Central memory CD4-positive, alpha-beta T cell (primary cell): ENCODE data around the gene KREMEN1.
"Not testable (repeated sequence)": the region's sequence is repeated elsewhere in the genome, so short reads cannot be mapped to it uniquely, and the experiment has no call there.

Experiments
- DNase-seq: peaks from one replicate; pipeline ENCODE4 v3.0.0; 2022
- total RNA-seq, 3 experiments: gene quantifications; one replicate each; lab custom pipeline; 2026; lab: John Stamatoyannopoulos, UW

The KREMEN1 gene, protein sequence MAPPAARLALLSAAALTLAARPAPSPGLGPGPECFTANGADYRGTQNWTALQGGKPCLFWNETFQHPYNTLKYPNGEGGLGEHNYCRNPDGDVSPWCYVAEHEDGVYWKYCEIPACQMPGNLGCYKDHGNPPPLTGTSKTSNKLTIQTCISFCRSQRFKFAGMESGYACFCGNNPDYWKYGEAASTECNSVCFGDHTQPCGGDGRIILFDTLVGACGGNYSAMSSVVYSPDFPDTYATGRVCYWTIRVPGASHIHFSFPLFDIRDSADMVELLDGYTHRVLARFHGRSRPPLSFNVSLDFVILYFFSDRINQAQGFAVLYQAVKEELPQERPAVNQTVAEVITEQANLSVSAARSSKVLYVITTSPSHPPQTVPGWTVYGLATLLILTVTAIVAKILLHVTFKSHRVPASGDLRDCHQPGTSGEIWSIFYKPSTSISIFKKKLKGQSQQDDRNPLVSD
- 0 to 0.11 (median 0) reads per million in 3 experiments for total RNA-seq

DNA sequence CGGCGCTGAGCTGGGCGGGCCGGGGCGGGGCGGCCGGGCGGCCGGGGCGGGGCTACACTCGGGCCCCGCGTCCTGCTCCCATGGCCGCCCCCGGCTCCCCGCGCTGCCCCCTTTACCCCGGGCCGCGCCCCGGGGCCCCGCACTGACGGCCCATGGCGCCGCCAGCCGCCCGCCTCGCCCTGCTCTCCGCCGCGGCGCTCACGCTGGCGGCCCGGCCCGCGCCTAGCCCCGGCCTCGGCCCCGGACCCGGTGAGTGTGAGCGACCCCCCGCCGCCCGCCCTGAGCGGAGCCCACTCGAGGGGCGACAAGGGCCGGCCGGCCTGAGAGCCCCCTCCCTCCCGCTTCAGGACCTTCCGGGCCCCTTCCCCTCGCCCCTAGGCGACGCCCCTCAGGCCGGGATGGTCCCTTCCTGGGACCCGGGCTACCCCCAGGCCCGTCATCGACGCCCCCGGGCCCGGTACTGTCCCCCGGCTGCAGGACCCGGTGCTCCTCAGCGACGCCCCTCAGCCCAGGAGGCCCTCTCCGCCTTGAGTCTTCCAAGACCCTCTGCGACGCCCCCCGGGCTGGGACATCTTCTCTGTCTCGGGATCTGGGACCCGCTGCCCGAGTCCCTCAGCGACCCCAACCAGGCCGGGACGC, at the start of gene KREMEN1:
Gene KREMEN1, plus strand, starts transcription at position 57 of the 639 bp plus-strand sequence. Its CDS starts 96 bp downstream, at position 153.
- DNase-seq: no peak

DNA sequence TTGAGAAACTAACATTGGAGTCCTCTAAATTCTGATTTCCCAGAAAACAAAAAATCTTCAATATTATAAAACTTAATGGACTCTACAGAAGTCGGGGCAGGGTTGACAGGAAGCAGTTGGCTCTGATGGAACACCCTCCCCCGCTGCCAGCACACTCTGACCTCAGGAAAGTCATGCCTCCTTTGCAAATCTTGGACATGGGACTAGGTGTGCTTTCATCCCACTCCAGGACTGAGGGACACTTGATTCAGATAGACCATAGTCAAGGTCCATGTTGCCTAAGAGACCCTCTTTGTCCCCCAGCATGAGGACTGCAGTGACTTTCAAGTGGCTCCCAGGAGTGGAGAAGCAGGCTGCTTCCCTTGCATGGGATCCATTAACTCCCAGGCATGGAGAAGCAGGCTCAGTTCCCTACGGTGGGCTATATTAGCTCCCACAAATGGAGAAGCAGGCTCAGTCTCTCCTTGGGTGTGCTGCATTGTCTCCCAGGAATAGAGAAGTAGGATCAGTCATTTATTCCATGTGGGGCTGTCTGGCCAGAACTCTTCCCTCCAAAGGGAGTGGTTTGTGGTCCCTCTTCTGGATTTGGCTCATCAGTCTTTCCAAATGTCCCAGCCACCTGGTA, 49.6 kb upstream of the KREMEN1 start:
- DNase-seq: no peak

DNA sequence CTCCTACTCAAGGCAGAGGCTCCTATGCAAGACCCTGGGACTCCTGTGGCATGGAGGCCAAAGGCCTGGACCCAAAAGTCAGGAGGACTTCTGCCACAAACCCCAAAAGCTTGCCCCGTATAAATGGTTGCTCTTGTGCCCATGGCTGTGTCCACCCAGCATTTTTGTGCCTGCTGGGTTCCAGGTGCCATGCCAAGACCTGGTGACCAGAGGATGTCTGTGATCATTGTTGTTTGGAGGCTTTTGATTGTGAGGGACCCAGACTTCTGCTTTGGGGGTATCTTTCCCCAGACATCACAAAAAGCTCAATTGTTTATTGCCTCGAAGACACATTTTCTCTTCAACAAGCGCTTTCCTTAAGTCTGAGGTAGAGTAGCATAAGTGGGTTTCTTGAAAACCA, 46.3 kb upstream of the KREMEN1 start:
- DNase-seq: no peak

DNA sequence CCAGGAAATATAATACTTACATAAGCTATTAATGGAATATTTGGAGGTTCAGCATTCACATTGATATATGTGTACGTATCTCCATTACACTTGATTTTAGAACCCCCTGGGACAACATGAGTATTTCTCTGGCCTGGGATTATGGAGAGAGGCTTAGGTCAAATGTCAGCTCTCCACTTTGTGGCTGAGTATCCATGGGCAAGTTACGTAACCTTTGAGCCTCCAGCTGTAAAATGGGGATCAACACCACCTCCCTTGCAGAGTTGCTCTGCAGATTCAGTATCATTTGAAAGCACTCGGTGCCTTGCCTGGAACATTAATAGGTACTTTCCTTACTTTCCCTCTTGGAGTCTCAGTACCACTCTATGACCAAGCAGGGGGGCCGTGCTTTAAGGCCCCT, 44.4 kb upstream of the KREMEN1 start:
- DNase-seq: no peak

DNA sequence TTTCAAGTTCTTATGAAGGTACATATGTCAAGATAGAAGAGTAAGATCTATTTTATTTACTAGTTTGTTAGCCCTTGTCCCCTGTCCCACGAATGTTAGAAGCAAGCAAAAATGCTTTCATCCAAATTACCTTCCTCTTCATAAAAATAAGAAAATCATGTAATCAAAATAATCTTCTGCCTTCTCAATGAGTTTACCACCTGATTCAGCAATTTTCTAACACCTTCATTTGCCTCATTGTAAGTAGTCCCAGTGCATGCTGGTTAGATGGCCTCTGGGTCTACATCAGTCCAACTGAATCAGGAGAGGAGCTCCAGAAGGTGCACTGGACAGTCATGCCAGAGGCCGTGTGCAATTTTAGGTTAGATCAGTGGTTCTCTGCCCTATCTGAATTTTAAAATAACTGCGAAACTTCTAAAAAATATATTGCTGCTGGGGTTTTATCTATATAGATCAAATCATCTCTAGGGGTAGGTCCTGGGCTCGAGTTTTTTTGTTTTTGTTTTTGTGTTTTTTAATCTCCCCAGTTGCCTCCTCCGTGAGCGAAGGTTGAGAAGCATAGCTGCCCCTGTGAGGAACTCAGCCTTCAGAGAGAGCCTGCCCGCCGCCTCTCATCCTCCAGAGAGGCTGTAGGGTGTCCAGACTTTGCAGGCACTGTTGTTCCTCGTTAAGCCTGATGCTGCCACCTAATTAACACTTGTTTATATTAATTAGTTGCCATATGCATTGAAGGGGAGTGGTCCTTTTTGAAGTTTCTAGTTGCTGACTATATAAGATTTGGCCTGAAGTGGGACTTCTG, 43.4 kb upstream of the KREMEN1 start:
- no peak for DNase-seq

DNA sequence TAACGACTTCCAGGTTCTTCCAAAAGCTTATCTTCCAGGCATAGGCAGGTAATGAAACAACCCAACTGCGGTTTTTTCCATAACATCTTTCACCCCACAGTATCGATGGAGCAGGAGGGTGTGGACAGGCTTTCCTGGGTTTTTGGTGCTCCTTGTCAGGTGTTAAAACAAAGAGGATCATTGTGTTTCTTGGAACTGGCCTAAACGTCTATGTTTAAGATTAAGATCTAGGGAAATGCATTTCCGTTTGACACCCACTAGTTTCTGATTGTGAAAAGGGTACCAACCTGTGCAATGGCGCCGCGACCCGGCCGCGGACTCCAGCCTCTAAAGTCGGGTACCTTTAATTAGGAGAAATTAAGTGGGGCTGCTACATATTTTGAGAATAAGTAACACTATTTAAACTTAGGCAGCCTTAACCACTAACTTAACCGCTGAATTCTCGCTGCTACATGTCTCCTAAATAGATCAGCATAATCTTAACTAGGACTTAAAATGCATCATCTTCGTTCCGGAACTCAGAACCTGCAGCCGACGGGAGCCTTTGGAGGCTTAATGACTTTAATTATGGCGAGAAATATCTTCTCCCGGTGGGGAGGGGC, 42.7 kb upstream of the KREMEN1 start:
- no peak for DNase-seq

DNA sequence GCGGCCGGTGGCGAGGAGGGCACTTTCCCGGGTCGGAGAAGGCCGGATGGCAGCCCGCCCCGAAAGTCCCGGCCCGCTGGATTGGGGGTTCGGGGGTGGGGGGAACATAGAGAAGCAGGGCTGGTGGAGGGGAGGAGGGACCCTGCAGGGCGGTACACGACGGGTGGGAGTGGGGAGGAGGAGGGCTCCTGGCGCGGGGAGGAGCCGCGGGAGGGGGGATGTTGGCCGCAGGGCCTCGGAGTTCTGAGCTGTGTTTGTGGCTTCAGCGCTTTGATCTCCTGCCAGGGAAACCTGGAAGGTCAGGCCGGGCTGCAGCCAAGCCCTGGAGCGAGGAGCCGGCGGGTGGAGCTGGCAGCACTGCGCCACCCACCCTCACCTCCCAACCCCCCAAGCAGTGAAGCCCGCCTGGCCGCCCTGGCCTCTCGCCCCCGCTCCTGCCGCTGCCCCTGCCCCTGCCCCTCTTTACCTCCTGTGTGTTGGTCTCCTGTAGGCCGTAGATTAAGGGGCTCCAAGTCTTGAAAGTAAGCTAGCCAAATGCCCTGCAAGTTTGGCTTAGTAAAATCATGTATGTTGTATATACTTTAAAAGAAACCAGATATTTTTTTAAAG, 42.1 kb upstream of the KREMEN1 start:
- no peak for DNase-seq

DNA sequence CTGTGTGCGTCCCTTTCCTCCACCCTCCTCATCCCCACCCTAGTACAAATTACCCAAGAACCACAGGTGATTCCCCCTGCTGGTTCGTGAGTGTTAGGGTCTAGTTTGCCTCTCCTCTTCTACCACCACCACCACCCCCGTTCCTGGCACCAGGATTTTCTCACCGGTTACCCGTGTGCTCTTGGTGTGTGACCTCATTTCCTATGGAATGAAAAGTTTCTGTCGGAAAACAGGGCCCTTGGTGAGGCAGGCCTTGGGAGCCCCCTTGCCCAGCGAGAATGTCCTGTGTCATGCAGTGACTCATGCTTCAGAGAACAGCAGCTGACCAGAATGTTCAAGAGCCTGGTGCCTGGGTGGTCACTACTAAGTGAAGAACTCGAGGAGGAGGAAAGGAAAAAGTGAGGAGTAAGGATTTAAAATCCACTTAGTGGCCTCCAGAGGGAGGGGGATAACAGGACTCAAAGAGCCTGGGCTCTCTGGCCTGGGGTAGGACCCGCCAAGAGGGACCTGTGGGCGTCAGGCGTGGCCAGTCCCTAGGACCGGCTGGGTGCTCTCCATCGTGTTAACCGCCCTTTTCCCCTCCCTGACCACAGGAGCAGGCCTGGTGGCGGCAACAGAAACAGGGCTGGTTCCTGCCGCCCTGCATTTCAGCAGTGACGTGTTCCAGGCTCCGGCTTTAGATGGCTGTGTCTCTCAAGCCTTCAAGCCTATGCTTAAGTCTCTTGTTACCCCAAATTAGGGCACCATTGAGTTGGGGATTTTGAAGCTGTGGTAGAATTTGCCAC, 41.4 kb upstream of the KREMEN1 start:
- DNase-seq: no peak

DNA sequence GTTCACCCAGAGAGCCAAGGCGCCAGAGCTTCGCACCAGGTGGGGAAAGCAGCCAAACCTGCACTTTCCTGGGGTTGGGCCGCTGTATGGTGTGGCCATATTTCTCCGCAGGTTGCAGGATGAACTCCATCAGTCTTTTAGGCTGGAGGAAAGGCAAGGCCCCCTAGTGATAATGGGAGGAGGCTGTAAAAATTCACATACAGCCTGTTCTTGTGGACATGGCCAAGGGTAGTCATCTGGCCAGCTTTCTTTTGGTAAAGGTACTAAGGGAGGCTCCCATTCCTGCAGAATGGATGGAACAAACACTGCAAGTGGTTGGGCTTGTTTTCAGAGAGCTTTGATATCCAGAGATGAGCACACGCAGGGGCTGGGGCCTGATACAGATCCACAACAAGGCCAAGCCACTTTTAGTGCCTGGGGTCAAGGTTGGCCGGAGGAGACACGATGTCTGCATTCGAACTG, 40.8 kb upstream of the KREMEN1 start:
- no peak for DNase-seq

DNA sequence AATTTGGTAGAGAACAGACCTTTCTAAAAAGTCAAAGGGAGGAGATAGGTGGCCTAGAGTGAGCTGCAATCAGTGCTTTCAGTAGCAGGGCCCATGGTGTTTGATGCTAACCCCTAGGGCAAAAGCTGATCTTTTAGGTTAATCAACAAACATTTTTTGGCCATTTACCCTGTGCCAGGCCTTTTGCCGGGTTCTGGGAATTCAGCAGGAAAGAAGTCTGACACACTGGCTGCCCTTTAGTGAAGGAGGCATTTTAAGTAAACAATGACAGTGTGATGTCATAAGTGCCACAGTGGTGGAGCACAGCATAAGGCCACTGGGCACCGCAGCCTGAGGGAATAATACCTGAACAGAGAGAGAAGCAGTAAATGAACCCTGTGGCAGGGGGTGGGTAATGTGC, 40.3 kb upstream of the KREMEN1 start:
- DNase-seq: no peak

DNA sequence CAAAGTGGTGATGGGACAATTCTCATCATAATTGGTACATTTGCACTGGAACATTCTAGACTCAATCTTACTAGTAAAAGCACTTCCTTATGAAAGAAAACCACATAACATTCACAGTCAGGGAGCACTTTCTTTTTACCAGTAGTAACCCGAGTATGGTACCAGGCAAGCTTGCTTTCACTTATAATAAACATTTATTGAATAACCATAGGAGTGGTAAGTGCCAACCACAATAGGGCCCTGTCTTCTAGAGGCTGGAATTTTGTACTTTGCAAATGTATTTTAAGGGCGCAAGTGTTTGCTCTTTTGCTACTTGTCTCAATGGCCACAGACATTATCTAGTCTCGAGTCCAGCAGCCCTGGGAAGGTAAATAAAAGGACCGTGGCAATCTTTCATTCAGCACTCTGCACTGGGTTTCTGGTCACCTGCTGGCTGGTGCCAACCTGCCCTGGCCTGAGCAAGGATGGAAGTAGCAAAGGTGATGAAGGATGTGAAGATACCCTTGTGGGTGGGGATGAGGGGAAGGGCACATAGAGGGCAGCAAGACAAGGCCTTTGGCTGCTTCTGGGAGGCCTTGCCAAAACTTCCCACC, 35.4 kb upstream of the KREMEN1 start:
- no peak for DNase-seq

DNA sequence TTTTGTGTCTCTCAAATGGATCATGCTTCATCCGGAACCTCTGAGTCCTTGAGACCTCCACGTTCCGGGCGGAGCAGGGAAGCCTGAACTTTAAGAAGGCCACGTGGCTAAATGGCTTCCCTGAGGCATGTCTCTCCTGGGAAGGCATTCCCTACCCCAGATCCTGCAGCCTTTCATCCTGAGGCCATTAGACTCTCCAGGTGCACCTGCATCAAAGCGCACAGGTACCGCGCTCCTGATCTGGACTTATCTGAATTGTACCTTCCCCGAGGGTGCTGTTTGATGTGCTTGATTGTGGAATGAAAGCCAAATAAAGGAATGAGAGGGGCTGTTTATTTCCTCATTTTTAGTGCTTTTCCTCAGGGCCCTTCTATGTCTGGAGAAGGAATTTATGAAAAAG, 33.7 kb upstream of the KREMEN1 start:
- no peak for DNase-seq

DNA sequence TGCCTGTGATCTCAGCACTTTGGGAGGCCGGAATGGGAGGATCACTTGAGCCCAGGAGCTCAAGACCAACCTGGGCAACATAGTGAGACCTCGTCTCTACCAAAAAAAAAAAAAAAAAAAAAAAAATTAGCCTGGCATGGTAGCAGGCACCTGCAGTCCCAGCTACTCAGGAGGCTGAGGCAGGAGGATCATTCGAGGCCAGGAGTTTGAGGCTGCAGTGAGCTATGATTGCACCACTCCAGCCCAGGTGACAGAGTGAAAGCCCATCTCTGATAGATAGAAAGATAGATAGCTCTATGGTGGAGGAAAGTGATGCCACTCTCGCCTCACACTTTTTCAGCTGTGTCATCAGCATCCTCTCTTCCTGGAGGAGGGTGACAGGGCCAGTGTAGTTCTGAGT, 33.2 kb upstream of the KREMEN1 start:
- not testable (repeated sequence) for DNase-seq

DNA sequence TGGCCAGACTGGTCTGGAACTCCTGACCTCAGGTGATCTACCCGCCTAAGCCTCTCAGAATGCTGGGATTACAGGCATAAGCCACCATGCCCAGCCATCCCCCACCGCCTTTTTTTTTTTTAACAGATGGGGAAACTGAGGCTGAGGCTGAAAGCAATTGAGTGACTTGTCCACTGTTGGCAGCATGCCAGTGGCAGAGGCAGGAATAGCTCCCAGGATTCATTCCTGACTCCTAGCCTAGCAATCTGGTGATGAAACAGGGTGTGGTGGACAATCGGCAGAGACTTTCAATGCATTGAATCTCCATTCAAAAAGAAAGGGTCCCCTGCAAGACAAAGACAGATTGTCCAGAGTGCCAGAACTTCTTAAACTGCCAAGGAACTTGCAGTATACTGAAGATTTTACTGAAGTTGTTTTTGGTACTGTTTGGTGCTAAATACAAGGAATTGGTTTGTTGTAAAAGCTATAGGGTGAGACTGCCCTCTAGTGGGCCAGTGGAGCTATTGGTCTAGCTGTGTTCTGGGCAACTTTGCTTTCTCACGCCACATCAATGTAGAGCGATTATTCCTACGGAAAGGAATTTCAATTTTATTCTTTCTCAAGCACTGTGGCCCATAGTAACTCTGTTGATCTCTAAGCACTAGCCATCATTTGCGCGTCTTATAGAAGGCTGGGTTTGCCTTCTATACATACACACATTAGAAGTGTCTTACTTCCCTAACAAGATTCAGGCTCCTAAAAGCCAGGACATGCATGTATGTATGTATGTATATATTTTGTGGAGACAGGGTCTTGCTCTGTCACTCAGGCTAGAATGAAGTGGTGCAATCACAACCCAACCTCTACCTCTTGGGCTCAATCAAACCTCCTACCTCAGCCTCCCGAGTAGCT, 32.2 kb upstream of the KREMEN1 start:
- peak; percentile 53 for DNase-seq

DNA sequence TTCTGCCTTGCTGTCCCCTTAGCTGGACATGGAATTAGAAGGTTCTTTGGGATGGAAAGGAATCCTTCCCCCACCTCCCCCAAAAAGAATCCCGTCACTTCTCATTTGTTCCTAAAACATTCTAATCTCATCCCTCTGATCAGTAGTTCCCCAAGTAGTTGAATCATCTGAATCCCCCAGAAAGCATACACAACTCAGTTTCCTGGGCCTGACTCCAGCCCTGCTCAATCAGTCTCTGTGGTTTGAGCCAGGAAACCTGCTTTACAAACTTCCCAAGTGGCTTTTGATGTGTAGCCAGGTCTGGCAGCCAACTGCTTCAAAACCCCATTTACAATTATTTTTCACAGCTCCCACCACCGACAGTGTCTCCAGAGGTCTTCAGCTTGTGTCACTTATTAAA, 31.4 kb upstream of the KREMEN1 start:
- no peak for DNase-seq

DNA sequence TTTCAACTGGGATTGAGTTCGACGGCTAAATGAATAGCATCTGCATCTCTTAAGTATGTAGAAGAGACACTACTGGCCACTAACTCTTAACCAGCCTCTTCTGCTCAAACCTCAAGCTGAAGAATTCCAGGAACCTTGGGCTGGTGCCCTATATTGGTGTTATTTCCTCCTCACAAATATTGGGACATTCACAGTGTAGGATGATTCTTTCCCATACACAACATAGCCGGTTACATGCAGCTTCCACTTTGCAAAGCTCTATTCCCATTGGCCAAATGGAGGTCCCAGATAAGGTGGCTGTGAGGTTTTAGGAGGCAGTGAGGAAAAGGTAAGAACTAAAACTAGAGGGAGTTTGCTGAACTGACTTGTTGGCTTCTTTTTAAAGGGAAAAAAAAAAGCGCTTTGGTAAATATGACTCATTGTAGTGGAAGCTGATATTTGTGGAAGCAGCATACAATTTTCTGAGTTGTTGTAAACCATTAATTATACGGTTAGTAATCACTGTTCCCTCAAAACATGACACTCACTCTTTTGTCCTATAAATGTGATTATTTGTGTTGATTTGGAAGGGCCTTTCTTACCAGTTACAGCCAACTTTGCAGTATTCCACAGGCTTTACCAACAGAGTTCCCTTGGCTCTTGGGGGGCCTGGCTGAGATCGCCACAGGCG, 28.8 kb upstream of the KREMEN1 start:
- DNase-seq: no peak

DNA sequence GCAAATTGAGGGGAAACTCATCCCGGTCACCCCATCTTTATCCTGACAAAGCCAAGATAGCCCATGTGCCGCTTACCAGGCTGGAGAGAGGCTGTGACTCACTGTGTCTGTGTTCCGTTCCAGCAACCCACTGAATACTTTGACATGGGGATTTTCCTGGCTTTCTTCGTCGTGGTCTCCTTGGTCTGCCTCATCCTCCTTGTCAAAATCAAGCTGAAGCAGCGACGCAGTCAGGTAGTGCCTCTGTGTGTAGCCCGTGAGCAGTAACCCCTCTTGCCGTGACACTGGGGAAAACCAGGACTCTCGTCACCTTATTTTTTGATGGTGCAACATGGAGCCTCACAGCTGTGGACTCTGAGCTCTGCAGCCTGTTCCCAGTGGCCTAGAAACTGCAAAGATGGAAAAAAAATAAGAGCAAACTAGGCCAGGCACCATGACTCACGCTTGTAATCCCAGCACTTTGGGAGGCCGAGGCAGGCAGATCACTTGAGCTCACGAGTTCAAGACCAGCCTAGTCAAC, 28.1 kb upstream of the KREMEN1 start:
- no peak for DNase-seq

DNA sequence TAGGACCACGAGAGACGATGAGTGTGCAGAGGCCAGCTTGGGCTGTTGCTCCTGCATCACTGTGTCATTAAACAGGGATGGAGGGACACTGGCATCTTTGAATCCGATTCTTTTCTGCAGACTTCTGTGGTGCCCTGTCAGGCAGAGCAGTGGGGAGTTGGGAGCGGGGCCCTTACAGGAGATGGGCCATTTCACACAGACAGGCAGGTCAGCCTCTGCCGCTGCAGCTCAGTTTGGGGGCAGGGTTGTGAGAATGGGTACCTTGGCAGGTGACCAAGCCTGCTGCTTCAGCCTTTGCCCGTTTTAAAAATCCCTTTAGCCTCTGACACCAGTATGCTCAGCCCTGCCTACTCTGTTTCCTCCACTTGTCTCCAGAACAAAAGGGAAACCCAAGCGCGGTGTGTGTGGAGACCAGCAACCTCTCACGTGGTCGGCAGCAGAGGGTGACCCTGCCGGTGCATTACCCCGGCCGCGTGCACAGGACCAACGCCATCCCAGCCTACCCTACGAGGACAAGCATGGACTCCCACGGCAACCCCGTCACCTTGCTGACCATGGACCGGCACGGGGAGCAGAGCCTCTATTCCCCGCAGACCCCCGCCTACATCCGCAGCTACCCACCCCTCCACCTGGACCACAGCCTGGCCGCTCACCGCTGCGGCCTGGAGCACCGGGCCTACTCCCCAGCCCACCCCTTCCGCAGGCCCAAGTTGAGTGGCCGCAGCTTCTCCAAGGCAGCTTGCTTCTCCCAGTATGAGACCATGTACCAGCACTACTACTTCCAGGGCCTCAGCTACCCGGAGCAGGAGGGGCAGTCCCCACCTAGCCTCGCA, 23.8 kb upstream of the KREMEN1 start:
- no peak for DNase-seq
